ENCODE data around the gene NUB1.
"Not testable (repeated sequence)": the region's sequence is repeated elsewhere in the genome, so short reads cannot be mapped to it uniquely, and the experiment has no call there.

The NUB1 gene, protein sequence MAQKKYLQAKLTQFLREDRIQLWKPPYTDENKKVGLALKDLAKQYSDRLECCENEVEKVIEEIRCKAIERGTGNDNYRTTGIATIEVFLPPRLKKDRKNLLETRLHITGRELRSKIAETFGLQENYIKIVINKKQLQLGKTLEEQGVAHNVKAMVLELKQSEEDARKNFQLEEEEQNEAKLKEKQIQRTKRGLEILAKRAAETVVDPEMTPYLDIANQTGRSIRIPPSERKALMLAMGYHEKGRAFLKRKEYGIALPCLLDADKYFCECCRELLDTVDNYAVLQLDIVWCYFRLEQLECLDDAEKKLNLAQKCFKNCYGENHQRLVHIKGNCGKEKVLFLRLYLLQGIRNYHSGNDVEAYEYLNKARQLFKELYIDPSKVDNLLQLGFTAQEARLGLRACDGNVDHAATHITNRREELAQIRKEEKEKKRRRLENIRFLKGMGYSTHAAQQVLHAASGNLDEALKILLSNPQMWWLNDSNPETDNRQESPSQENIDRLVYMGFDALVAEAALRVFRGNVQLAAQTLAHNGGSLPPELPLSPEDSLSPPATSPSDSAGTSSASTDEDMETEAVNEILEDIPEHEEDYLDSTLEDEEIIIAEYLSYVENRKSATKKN

DNA sequence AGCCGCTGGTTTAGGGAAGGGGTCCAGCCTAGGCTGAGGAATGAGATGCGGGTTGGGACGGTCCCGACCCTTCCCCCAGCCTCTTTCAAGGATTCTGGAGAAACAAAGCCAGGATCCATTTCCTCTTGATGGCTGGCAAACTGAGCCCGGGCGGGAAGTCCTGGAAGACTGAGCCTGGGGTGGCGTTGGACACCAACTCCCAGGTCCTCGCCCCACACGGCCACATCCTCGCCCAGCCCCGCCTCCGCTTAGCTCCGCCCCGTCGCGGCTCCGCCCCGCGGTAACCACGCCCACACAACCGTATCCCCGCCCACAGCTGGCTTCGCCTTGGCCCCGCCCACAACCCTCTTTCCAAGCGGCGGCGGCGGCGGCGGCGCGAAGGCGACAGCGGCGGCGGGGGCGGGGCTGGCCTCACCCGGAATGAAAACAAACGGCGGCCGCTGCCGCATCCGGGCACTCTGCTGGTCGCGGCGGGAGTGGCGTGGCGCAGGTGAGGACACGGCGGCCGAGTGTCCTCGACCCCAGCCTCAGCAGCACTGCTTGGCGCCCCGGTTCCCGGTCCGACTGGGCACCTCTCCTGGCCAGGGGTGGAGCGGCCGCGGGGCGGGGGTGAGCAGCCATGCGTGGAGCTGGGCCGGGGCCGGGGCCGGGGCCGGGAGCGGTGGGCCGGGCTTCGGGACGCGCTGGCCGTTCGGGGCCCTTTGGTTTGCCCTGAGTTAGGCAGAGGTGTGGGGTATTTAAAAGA, at the start of gene NUB1:
Gene NUB1 (plus strand): TSS at position 456 of the 745 bp plus-strand sequence. CDS start 3,538 bp downstream, outside the sequence.
- Mint-ChIP-seq H3K36me3 (peaks cover 3% of the 10 kb centered on the region), H3K27ac (peak within 1 kb of the TSS; percentile 87), H3K27me3 (no peaks in the 10 kb centered on the region), H3K9me3 (peaks cover 5% of the 10 kb centered on the region), H3K4me3 (peak within 1 kb of the TSS; percentile 92), H3K4me1 (peaks cover 45% of the 10 kb centered on the region)

DNA sequence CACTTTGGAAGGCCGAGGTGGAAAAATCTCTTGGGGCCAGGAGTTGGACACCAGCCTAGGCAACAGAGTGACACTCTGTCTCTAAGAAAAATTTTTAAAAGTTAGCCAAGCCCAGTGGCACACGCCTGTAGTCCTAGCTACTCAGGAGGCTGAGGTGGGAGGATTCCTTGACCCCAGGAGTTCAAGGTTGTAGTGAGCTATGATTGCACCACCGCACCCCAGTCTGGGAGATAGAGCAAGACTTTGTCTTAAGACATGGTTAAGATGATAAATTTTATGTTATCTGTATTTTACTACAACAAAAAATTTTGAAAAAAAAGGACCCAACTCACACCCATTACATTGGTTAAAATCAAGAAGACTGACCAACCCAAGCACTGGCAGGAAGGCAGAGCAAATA, 48.8 kb upstream of the NUB1 start:
- peaks cover 4% of the 10 kb centered on the region for H3K36me3 Mint-ChIP-seq
- no peak overlapping the region for H3K27ac Mint-ChIP-seq
- peaks cover 6% of the 10 kb centered on the region for H3K9me3 Mint-ChIP-seq
- H3K27me3 Mint-ChIP-seq: no peaks in the 10 kb centered on the region
- no peaks in the 10 kb centered on the region for H3K4me1 Mint-ChIP-seq
- no peak overlapping the region for H3K4me3 Mint-ChIP-seq

DNA sequence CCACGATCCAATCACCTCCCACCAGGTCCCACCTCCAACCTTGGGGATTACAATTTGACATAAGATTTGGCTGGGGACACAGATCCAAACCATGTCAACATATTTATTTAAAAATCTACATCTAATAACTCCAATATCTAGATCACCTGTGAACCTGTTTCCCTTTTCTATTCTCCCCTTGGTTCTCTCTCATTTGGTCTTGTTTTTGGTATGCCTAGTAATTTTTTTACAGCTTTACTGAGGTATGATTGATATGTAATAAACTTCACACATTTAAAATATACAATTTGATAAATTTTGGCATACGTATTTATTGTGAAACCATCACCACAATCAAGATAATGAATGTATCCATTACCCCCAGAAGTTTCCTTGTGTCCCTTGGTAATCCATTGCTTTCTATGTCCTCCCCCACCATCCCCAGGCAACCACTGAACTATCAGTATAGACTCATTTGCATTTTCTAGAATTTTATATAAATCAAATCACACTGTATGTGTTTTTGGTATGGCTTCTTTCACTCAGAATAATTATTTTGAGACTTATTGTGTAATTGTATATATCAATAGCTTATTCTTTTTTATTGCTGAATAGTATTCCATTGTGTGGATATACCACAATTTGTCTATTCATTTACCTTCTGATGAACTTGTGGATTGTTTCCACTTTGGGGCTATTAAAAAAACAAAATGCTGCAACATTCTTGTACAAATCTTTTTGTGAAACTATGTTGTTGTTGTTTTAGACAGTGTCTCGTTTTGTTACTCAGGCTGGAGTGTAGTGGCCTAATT, 45.2 kb upstream of the NUB1 start:
- Mint-ChIP-seq H3K4me1 (no peaks in the 10 kb centered on the region), H3K27ac (no peak overlapping the region), H3K4me3 (no peak overlapping the region), H3K27me3 (no peaks in the 10 kb centered on the region), H3K36me3 (peaks cover 4% of the 10 kb centered on the region), H3K9me3 (peaks cover 6% of the 10 kb centered on the region)

DNA sequence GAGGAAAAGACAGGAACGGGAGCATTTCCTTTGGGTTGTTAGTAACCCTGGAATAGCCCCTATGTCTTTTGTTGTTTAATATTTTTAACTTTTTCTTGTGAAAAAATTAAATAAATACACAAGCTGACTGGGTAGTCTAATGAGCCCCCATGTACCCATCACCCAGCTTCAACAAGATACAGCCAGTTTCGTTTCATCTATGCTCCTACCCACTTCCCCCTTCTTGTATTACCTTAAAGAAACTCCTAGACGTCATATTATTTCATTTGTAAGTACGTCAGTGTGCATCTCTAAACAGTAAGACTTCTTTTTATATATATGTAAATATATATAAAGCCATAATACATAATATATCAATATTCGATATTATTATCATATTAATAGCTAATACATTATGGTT, 42.8 kb upstream of the NUB1 start:
- Mint-ChIP-seq H3K27ac (no peak overlapping the region), H3K27me3 (peaks cover 4% of the 10 kb centered on the region), H3K36me3 (peaks cover 4% of the 10 kb centered on the region), H3K4me3 (no peak overlapping the region), H3K4me1 (peaks cover 3% of the 10 kb centered on the region), H3K9me3 (peaks cover 6% of the 10 kb centered on the region)

DNA sequence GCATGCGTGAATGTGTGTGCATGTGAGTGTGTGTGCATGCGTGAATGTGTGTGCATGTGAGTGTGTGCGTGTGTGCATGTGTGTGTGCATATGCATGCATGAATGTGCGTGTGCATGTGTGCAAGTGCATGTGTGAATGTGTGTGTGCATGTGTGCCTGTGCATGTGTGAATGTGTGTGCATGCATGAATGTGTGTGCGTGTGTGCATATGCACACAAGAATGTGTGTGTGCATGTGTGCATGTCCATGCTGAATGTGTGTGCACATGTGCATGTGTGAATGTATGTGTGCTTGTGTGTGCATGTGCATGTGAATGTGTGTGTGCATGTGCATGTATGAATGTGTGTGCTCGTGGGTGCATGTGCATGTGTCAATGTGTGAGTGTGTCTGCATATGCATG, 42.1 kb upstream of the NUB1 start:
- peaks cover 6% of the 10 kb centered on the region for H3K9me3 Mint-ChIP-seq
- peaks cover 6% of the 10 kb centered on the region for H3K4me1 Mint-ChIP-seq
- peaks cover 4% of the 10 kb centered on the region for H3K27me3 Mint-ChIP-seq
- peaks cover 4% of the 10 kb centered on the region for H3K36me3 Mint-ChIP-seq
- no peak overlapping the region for H3K4me3 Mint-ChIP-seq
- H3K27ac Mint-ChIP-seq: no peak overlapping the region

DNA sequence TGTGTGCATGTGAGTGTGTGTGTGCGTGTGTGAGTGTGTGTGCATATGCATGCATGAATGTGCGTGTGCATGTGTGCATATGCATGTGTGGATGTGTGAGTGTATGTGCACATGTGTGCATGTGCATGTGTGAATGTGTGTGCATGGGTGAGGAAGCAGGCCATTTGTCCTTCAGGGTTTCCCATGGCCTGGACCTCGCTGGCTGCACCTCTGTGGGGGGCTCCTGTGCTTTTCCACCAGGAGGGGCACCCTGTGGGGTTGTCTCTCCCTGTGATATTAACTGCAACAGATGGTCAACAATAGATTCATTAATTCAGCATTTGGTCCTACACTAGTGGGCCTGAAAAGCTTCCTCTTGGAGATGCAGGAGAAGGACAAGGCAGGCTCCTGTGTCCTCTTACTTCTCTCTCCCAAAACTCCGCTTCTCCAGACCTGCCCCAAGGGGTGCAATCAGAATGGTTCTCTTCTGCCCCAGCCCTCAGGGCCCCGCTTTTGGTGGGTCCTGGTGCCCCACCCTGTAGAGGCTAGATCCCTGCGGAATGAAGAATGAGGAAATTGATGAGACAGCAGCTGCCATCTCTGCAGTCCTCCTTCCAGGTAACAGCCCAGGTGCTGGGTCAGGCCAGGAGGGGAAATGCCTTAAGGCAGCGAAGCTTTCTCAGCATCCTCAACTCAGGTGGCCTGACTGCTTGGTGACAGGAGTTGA, 41.5 kb upstream of the NUB1 start:
- peaks cover 8% of the 10 kb centered on the region for H3K27me3 Mint-ChIP-seq
- peaks cover 4% of the 10 kb centered on the region for H3K36me3 Mint-ChIP-seq
- H3K4me1 Mint-ChIP-seq: peaks cover 10% of the 10 kb centered on the region
- peaks cover 6% of the 10 kb centered on the region for H3K9me3 Mint-ChIP-seq
- H3K4me3 Mint-ChIP-seq: no peak overlapping the region
- H3K27ac Mint-ChIP-seq: no peak overlapping the region

DNA sequence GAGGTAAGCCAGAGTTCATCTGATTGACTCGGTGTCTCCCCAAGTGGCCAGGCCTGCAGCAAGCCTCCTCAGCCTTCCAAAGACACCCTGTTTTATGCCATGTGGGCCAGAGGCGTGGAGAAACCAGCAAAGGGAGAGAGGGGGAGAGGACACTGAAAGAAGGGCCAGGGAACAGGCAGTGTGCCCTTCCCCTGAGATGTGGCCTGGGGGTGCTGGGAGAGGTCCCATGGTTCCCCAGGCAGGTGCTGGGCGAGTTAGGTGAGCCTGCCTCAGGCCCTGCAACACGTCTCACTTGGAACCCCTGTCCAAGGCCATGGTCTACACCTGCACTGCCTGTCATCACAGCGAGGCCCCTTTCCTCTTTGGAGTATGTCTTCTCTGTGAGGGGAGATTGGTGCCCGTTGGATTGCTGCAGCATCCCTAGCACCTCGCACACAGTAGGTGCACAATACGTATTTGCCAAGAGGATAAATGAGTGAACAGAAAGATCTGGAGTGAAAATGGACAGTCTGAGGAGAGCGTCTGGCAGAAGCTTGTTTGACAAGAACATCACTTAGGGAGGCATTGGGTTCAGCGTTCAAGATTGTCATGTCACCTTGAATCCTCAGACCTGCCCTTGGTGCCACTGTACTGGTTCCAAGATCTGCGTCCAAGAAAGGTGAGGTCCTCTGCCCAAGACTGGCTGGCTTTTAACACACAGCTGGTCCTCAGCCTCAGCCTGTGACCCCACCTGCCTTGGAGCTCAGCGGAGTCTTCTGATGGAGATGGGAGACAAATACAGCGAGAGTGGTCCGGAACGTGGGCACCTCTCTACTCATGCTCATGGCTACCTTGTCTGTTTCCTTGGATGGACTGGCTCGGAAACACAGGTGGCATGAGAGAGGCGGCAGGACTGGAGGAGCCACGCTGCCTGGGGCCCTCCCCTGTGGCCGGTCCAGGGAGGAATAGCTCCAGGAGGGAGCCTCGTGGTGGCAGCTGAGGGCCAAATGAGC, 39.8 kb upstream of the NUB1 start:
- Mint-ChIP-seq H3K4me3 (no peak overlapping the region), H3K27me3 (peaks cover 11% of the 10 kb centered on the region), H3K27ac (no peak overlapping the region), H3K4me1 (peaks cover 13% of the 10 kb centered on the region), H3K36me3 (no peaks in the 10 kb centered on the region), H3K9me3 (no peaks in the 10 kb centered on the region)

DNA sequence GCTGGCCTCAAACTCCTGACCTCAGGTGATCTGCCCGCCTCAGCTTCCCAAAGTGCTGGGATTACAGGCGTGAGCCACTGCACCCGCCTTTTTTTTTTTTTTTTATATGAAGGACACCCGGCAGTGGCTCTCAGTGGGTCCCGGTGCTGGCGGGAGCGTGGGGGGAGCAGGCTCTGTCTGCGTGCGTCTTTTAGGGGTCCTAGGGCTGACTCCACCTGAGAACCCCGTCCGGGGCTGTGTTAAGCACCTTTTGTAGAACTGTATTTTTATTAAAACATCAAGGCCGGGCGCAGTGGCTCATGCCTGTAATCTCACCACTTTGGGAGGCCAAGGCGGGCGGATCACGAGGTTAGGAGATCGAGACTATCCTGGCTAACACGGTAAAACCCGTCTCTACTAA, 37.4 kb upstream of the NUB1 start:
- Mint-ChIP-seq H3K4me1 (peaks cover 13% of the 10 kb centered on the region), H3K27me3 (peaks cover 11% of the 10 kb centered on the region), H3K4me3 (peak overlapping the region; percentile 47)
- not testable (repeated sequence) for H3K36me3 Mint-ChIP-seq, H3K9me3 Mint-ChIP-seq, H3K27ac Mint-ChIP-seq

DNA sequence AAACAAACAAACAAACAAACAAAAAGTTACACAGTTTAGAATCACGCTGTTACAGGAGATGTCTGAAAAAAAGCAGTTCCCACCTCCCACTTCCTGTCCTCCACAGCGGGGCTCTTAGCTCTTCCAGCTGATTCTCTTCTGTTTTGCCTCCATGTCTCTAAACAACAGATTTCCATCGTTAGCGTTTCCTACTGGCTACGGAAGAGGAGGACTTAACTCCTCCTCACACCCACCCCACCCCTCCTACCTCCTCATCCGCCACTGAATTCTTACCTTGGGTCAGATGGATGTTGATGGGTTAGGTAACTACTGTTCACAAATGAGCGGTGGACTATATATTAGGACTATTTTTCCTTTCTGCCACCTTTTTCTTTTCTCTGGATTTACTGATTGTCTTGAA, 36.8 kb upstream of the NUB1 start:
- H3K27ac Mint-ChIP-seq: no peak overlapping the region
- peaks cover 13% of the 10 kb centered on the region for H3K4me1 Mint-ChIP-seq
- H3K27me3 Mint-ChIP-seq: peaks cover 11% of the 10 kb centered on the region
- H3K9me3 Mint-ChIP-seq: no peaks in the 10 kb centered on the region
- H3K36me3 Mint-ChIP-seq: no peaks in the 10 kb centered on the region
- H3K4me3 Mint-ChIP-seq: peak overlapping the region; percentile 15

DNA sequence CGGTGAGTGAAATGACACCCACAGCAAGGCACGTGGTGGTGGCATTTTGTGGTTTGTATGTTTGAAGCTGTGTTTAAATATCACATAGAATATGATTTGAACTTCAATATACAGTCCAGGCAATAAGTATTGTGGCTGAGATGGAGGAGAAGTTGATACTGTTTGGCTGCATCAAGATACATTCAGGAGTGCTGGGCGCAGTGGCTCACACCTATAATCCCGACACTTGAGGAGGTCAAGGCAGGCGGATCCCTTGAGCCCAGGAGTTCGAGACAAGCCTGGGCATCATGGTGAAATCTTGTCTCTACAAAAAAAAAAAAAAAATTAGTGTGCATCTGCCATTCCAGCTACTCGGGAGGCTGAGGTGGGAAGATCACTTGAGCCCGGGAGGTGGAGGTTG, 35.2 kb upstream of the NUB1 start:
- Mint-ChIP-seq H3K27me3 (peaks cover 11% of the 10 kb centered on the region), H3K4me1 (peaks cover 13% of the 10 kb centered on the region), H3K9me3 (no peaks in the 10 kb centered on the region), H3K27ac (peak overlapping the region; percentile 23), H3K4me3 (no peak overlapping the region), H3K36me3 (no peaks in the 10 kb centered on the region)

DNA sequence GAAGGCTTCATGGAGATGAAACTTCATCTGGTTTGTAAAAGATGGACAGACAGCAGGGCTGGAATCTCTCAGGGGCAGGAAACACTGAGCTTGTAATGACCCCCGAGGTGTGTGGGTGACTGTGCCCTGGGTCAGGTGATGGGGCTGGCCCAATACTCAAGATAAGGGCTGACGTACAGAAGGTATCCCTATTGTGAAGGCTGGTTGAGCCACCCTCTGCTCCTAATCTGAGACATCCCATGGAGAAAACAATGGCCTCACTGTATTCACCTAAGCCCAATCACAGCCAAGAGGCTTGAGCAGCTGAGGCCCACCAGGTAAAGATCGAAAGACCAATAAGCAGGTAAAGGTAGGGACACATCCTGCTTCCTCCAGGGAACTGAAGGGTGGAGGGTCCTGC, 34.8 kb upstream of the NUB1 start:
- Mint-ChIP-seq H3K4me3 (no peak overlapping the region), H3K27ac (no peak overlapping the region), H3K27me3 (peaks cover 11% of the 10 kb centered on the region), H3K4me1 (peaks cover 13% of the 10 kb centered on the region), H3K36me3 (no peaks in the 10 kb centered on the region), H3K9me3 (no peaks in the 10 kb centered on the region)

DNA sequence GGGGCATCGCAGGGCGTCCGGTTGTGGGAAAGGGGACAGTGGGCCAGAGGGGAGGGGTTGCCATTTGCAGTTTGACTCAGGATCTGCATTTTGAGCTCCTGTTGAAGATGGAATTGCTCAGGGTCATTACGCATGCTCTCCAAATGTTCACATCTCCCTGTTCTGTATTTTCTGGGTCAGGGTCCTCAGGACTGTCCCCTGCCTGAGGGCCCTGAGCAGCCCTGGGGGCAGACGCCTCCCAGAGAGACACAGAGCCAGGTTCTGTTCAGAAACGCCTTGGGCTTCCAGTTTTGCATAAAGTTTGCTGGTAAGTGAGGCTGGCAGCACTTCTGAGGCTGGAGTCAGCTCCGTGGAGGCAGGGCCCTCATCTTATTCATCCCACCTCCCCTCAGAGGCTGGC, 34.1 kb upstream of the NUB1 start:
- H3K27ac Mint-ChIP-seq: peak overlapping the region; percentile 12

DNA sequence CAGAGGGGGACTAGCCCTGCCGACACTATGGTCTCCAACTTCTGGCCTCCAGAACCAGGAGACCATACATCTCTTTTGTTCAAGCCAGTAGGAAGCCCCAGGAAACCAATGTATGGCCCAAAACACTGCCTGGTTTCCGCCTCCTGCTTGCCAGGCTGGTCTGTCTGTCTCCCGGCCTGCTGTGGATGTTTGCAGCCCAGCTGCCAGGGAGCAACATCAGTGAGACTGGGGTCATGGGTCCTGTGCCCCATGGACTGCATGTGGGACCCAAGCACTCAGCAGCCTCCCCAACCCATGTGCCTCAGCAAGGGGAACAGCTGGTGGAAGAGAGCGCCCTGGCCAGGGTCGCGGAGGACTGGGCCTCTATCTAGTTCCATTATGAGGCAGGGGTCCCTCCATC, 33.4 kb upstream of the NUB1 start:
- no peak overlapping the region for H3K27ac Mint-ChIP-seq
- no peaks in the 10 kb centered on the region for H3K36me3 Mint-ChIP-seq
- no peaks in the 10 kb centered on the region for H3K9me3 Mint-ChIP-seq

More for the DNA sequence above, 34.1 kb upstream of the NUB1 start:
- Mint-ChIP-seq H3K27me3 (peaks cover 10% of the 10 kb centered on the region), H3K36me3 (no peaks in the 10 kb centered on the region), H3K4me1 (peaks cover 13% of the 10 kb centered on the region), H3K4me3 (no peak overlapping the region), H3K9me3 (no peaks in the 10 kb centered on the region)

DNA sequence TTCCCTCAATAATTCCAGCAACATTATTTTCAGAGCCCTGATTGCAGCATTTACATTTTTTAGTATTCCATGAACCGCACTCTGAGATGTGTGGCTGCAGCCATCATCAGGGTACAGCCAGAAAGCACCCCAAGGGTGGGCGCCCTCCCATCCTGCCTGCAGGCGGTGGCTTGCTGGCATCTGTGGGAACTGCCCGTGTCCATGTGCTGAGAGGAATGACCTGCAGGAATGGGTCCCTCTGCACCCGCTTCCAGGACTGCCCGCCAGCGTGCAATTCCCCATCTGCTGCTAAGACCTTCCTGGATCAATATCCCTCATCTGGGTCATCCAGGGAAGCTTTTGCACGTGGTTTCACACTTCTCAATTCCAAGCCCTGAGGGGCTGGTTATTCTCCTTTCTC, 32.8 kb upstream of the NUB1 start:
- Mint-ChIP-seq H3K4me3 (no peak overlapping the region), H3K4me1 (peaks cover 9% of the 10 kb centered on the region), H3K36me3 (no peaks in the 10 kb centered on the region), H3K27ac (no peak overlapping the region), H3K27me3 (peaks cover 7% of the 10 kb centered on the region), H3K9me3 (no peaks in the 10 kb centered on the region)

More for the DNA sequence above, 33.4 kb upstream of the NUB1 start:
- Mint-ChIP-seq H3K27me3 (peaks cover 10% of the 10 kb centered on the region), H3K4me3 (no peak overlapping the region), H3K4me1 (peaks cover 13% of the 10 kb centered on the region)

All from activated naive CD4-positive, alpha-beta T cell treated with anti-CD3 and anti-CD28 coated beads, Interleukin-2, amount 50 U/mL, for 24 hours (primary cell).